Uterus (tissue), 2 donors: ENCODE results near the gene RREB1.

Experiments
- POLR2A ChIP-seq, 2 donors: fragments of 450-650 bp; IDR thresholded peaks; one replicate each; pipeline ENCODE4 v1.6.1; 2016; ENCODE audit warnings: antibody characterized with exemption in 2 of 2, mild to moderate bottlenecking in 1 of 2, moderate library complexity in 1 of 2
- TF ChIP-seq, protein P1 (sequence below), 4 experiments: fragments of 200-600 bp in 2 of 4; fragments of 450-650 bp in 2 of 4; sonication (generic) in 2 of 4; IDR thresholded peaks; one replicate each; pipeline ENCODE4 v1.5.1; 2016 to 2019; ENCODE audit warnings: antibody characterized with exemption in 4 of 4, mild to moderate bottlenecking in 2 of 4, moderate library complexity in 1 of 4

- TF ChIP-seq, protein P1, sequence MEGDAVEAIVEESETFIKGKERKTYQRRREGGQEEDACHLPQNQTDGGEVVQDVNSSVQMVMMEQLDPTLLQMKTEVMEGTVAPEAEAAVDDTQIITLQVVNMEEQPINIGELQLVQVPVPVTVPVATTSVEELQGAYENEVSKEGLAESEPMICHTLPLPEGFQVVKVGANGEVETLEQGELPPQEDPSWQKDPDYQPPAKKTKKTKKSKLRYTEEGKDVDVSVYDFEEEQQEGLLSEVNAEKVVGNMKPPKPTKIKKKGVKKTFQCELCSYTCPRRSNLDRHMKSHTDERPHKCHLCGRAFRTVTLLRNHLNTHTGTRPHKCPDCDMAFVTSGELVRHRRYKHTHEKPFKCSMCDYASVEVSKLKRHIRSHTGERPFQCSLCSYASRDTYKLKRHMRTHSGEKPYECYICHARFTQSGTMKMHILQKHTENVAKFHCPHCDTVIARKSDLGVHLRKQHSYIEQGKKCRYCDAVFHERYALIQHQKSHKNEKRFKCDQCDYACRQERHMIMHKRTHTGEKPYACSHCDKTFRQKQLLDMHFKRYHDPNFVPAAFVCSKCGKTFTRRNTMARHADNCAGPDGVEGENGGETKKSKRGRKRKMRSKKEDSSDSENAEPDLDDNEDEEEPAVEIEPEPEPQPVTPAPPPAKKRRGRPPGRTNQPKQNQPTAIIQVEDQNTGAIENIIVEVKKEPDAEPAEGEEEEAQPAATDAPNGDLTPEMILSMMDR (IDR thresholded peaks at IDR 0.05) = no peak
- TF ChIP-seq POLR2A (IDR thresholded peaks at IDR 0.05) = no peak
Observed at GRCh38 chr6:7176208-7176607, 68.4 kb downstream of the RREB1 start.
